NB4 (cell line): ENCODE measurements around the gene ZNF236.

ENCODE experiments used
- DNase-seq: peaks from one replicate; pipeline ENCODE4 v3.0.0; 2010; ENCODE audit warnings: low read depth
- H3K4me3 ChIP-seq: one replicate; pipeline ENCODE4 v1.5.1; 2011; ENCODE audit warnings: mild to moderate bottlenecking, low read depth, low read length, moderate library complexity
- CTCF ChIP-seq: IDR thresholded peaks from one replicate; pipeline ENCODE4 v1.5.1; 2012; ENCODE audit warnings: low read depth, low read length
- MAX ChIP-seq: IDR thresholded peaks from 2 replicates; pipeline ENCODE4 v1.6.1; 2011; ENCODE audit warnings: low read depth, low read length
- MYC ChIP-seq: IDR thresholded peaks from 2 replicates; pipeline ENCODE4 v1.6.1; 2011; ENCODE audit warnings: low read depth, low read length
- POLR2A ChIP-seq: IDR thresholded peaks from 2 replicates; pipeline ENCODE4 v1.6.1; 2011; ENCODE audit warnings: mild to moderate bottlenecking; ENCODE audit not compliant: insufficient read length; ENCODE audit errors: extremely low read depth

ZNF236 gene

GRCh38 chr18:76847916-76848315 lies 25.6 kb downstream of the ZNF236 start:
- TF ChIP-seq CTCF (peak; percentile 17), POLR2A (no peak)
- DNase-seq = peak; percentile 14
- no peak overlapping the region for H3K4me3 ChIP-seq

GRCh38 chr18:76850112-76850511 lies 27.8 kb downstream of the ZNF236 start:
- no peak overlapping the region for H3K4me3 ChIP-seq
- no peak for DNase-seq
- TF ChIP-seq MYC (no peak), CTCF (no peak), POLR2A (no peak), MAX (no peak)

- H3K4me3 ChIP-seq = no peak overlapping the region
- no peak for DNase-seq
- TF ChIP-seq MAX (no peak), MYC (no peak), CTCF (no peak), POLR2A (no peak)
These were observed 33.2 kb downstream of the ZNF236 start for GRCh38 chr18:76855594-76855993.

- TF ChIP-seq MAX = no peak
- no peak for TF ChIP-seq CTCF
- no peak for TF ChIP-seq MYC
- no peak for TF ChIP-seq POLR2A
- no peak overlapping the region for H3K4me3 ChIP-seq
- no peak for DNase-seq
These were observed 35.1 kb downstream of the ZNF236 start for GRCh38 chr18:76857476-76857875.

- H3K4me3 ChIP-seq = no peak overlapping the region
These were observed 37.4 kb downstream of the ZNF236 start for GRCh38 chr18:76859474-76860339.

More at GRCh38 chr18:76859474-76860339, 37.4 kb downstream of the ZNF236 start:
- TF ChIP-seq POLR2A (no peak), MAX (no peak), CTCF (no peak), MYC (no peak)
- DNase-seq = no peak
